Osteocyte (in vitro differentiated cells): ENCODE data around the gene DYNLT2B. TPM values are rescaled to one million over a fixed set of nuclear protein-coding genes. Genes with fewer than 3 reads are reported as not detected.
A peak's percentile ranks its signal among the peaks of the same experiment; 100 is the strongest.

ENCODE experiments used
- DNase-seq: peaks from one replicate; pipeline ENCODE4 v3.0.0; 2021; ENCODE audit warnings: mixed read lengths; ENCODE audit not compliant: unreplicated experiment; ENCODE audit errors: extremely low spot score
- H3K27ac Mint-ChIP-seq: one replicate; pipeline ENCODE4 v1.8.0; 2021; ENCODE audit warnings: mild to moderate bottlenecking, mixed read lengths; ENCODE audit not compliant: unreplicated experiment
- H3K27me3 Mint-ChIP-seq: one replicate; pipeline ENCODE4 v1.8.0; 2021; ENCODE audit warnings: mixed read lengths; ENCODE audit not compliant: unreplicated experiment
- H3K36me3 Mint-ChIP-seq: one replicate; pipeline ENCODE4 v1.8.0; 2021; ENCODE audit warnings: mixed read lengths; ENCODE audit not compliant: unreplicated experiment
- H3K4me1 Mint-ChIP-seq: one replicate; pipeline ENCODE4 v1.8.0; 2021; ENCODE audit warnings: mixed read lengths; ENCODE audit not compliant: unreplicated experiment
- H3K4me3 Mint-ChIP-seq: one replicate; pipeline ENCODE4 v1.8.0; 2021; ENCODE audit warnings: mild to moderate bottlenecking, moderate library complexity, mixed read lengths; ENCODE audit not compliant: unreplicated experiment
- H3K9me3 Mint-ChIP-seq: one replicate; pipeline ENCODE4 v1.8.0; 2021; ENCODE audit warnings: mixed read lengths; ENCODE audit not compliant: unreplicated experiment
- total RNA-seq: library from RNA; stranded (reverse); gene quantifications from 2 replicates; pipeline ENCODE4 v1.2.1, GENCODE V29; 2021
- TF ChIP-seq, protein P1 (sequence below): fragments of 200-600 bp; sonication (generic); IDR thresholded peaks from 2 replicates; pipeline ENCODE4 v1.5.0; 2021; ENCODE audit warnings: antibody characterized with exemption, mild to moderate bottlenecking, moderate library complexity

DYNLT2B gene
- total RNA-seq, 1 donor from 2014 or later, result 19.5 TPM

DNA sequence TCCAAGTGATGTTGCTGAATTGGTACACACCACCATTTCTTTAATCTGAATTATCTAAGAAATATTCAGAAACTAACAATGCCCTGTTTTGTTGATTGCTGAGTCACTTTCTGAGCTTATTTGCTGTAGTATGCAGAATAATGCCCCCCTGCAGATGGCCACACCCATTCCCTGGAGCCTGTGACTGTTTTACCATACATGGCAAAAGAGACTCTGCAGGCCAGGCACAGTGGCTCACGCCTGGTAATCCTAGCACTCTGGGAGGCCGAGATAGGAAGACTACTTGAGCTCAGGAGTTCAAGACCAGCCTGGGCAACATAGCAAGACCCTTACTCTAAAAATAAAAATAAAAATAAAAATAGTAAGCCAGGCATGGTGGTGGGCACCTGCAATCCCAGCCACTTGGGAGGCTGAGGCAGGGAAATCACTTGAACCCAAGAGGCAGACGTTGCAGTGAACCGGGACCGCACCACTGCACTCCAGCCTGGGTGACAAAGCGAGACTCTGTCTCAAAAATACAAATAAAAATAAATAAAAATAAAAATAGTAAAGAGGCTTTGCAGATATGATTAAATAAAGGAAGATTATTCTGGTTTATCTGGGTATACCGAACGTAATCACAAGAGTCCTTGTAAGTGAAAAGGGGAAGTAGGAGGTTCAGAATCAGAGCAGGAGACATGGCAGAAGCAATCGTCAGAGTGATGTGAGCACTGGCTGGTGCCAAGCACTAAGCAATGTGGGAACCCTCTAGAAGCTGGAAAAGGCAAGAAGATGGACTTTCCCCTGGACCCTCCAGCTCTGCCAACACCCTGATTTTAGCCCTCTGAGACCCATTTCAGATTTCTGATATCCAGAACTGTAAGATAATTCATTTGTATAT is 49.5 kb downstream of the DYNLT2B start:
- TF ChIP-seq, protein P1, sequence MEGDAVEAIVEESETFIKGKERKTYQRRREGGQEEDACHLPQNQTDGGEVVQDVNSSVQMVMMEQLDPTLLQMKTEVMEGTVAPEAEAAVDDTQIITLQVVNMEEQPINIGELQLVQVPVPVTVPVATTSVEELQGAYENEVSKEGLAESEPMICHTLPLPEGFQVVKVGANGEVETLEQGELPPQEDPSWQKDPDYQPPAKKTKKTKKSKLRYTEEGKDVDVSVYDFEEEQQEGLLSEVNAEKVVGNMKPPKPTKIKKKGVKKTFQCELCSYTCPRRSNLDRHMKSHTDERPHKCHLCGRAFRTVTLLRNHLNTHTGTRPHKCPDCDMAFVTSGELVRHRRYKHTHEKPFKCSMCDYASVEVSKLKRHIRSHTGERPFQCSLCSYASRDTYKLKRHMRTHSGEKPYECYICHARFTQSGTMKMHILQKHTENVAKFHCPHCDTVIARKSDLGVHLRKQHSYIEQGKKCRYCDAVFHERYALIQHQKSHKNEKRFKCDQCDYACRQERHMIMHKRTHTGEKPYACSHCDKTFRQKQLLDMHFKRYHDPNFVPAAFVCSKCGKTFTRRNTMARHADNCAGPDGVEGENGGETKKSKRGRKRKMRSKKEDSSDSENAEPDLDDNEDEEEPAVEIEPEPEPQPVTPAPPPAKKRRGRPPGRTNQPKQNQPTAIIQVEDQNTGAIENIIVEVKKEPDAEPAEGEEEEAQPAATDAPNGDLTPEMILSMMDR, result no peak
- H3K36me3 Mint-ChIP-seq, result peaks cover 29% of the 10 kb centered on the region
- peak overlapping the region; percentile 67 for H3K27ac Mint-ChIP-seq
- DNase-seq, result no peak
- no peaks in the 10 kb centered on the region for H3K27me3 Mint-ChIP-seq
- no peak overlapping the region for H3K4me3 Mint-ChIP-seq
- H3K9me3 Mint-ChIP-seq, result no peaks in the 10 kb centered on the region
- peaks cover 17% of the 10 kb centered on the region for H3K4me1 Mint-ChIP-seq

DNA sequence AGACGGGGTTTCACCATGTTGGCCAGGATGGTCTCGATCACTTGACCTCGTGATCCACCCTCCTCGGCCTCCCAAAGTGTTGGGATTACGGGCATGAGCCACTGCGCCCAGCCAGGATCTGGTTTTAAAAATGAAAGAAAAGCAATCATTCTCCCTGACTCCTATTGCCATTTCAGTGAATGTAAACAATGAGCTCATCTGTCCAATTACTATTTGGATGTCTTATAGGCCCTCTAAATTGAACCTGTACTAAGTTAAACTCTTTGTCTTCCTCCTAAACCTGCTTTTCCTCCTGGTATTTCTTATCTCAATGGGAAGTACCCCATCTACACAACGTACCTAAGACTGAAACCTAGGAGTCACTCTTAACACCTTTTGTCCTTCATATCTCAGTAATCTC is 54.2 kb downstream of the DYNLT2B start:
- H3K27ac Mint-ChIP-seq, result peak overlapping the region; percentile 8
- peaks cover 4% of the 10 kb centered on the region for H3K9me3 Mint-ChIP-seq
- TF ChIP-seq, protein P1, result no peak

DNA sequence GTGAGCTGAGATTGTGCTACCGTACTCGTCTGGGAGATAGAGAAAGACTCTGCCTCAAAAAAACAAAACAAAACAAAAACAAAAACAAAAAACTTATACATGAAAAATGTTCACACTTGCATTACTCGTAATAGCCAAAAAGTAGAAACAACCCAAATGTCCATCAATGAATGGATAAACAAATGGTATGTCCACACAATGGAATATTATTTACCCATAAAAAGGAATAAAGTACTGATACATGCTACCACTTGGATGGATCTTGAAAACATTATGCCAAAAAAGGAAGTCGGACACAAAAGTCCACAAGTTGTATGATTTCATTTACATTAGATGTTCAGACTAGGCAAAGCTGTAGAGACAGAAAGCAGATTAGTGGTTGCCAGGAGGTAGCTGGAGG is 57.3 kb downstream of the DYNLT2B start:
- no peak for DNase-seq
- Mint-ChIP-seq H3K36me3 (peaks cover 27% of the 10 kb centered on the region), H3K4me1 (peaks cover 2% of the 10 kb centered on the region), H3K27me3 (no peaks in the 10 kb centered on the region), H3K9me3 (peaks cover 4% of the 10 kb centered on the region), H3K4me3 (no peak overlapping the region), H3K27ac (no peak overlapping the region)
- TF ChIP-seq, protein P1, result no peak

More for the DNA sequence above, 54.2 kb downstream of the DYNLT2B start:
- no peak for DNase-seq
- H3K4me1 Mint-ChIP-seq, result peaks cover 10% of the 10 kb centered on the region
- no peaks in the 10 kb centered on the region for H3K27me3 Mint-ChIP-seq
- H3K36me3 Mint-ChIP-seq, result peaks cover 28% of the 10 kb centered on the region
- no peak overlapping the region for H3K4me3 Mint-ChIP-seq

DNA sequence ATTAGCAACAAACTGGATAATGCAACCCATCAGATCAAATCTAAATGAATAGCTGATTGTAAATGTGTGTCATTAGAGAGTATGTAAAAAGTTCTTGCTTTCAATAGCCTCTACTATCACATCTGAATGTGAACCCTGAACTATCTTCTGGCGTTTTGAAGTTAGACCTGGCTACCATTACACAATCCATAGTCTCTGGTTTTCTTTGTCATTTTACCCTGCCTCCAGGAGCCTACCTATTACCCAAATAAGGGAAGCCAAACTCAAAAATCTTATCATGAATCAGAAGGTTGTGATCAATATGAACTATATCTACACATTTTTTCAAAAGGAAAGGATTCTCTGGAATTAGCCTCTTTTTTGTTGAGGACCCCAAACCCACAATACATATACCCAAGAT is 62.3 kb downstream of the DYNLT2B start:
- Mint-ChIP-seq H3K9me3 (peaks cover 2% of the 10 kb centered on the region), H3K4me3 (no peak overlapping the region), H3K27me3 (no peaks in the 10 kb centered on the region), H3K36me3 (peaks cover 11% of the 10 kb centered on the region), H3K27ac (no peak overlapping the region), H3K4me1 (no peaks in the 10 kb centered on the region)
- DNase-seq, result no peak
- TF ChIP-seq, protein P1, result no peak
